GM19397 (cell line): ENCODE measurements around the gene SSB.
A peak's percentile ranks its signal among the peaks of the same experiment; 100 is the strongest.
"Not testable (repeated sequence)": the region's sequence is repeated elsewhere in the genome, so short reads cannot be mapped to it uniquely, and the experiment has no call there.

Experiments used
- ATAC-seq: cut with Tn5 transposase; IDR thresholded peaks from one replicate; pipeline ENCODE4 v1.9.1; 2021; ENCODE audit warnings: mild to moderate bottlenecking, moderate library complexity; ENCODE audit not compliant: unreplicated experiment

SSB gene

GRCh38 chr2:169828141-169828811, 29.6 kb downstream of the SSB start:
- peak; percentile 4 for ATAC-seq

GRCh38 chr2:169834401-169834800, 35.7 kb downstream of the SSB start:
- no peak for ATAC-seq

GRCh38 chr2:169838743-169839489, 40.2 kb downstream of the SSB start:
- ATAC-seq, result no peak

GRCh38 chr2:169839954-169840746, 41.5 kb downstream of the SSB start:
- ATAC-seq, result no peak

GRCh38 chr2:169840747-169841142, 42.1 kb downstream of the SSB start:
- no peak for ATAC-seq

- ATAC-seq, result not testable (repeated sequence)
These were observed 43.0 kb downstream of the SSB start for GRCh38 chr2:169841625-169842024.

GRCh38 chr2:169845016-169845415, 46.3 kb downstream of the SSB start:
- ATAC-seq, result no peak

GRCh38 chr2:169848959-169849693, 50.5 kb downstream of the SSB start:
- ATAC-seq, result not testable (repeated sequence)

- ATAC-seq, result no peak
These were observed 51.0 kb downstream of the SSB start for GRCh38 chr2:169849710-169850109.

GRCh38 chr2:169853041-169853668, 54.5 kb downstream of the SSB start:
- ATAC-seq, result no peak

GRCh38 chr2:169855281-169856258, 56.9 kb downstream of the SSB start:
- not testable (repeated sequence) for ATAC-seq

GRCh38 chr2:169859423-169859822, 60.8 kb downstream of the SSB start:
- no peak for ATAC-seq

GRCh38 chr2:169860149-169860548, 61.5 kb downstream of the SSB start:
- ATAC-seq, result no peak
